HK-2 (cell line): ENCODE results near the gene PIGT.

ENCODE experiments used
- DNase-seq: peaks from one replicate; pipeline ENCODE4 v3.0.0-alpha.2; 2018; ENCODE audit not compliant: unreplicated experiment

Gene PIGT

DNA sequence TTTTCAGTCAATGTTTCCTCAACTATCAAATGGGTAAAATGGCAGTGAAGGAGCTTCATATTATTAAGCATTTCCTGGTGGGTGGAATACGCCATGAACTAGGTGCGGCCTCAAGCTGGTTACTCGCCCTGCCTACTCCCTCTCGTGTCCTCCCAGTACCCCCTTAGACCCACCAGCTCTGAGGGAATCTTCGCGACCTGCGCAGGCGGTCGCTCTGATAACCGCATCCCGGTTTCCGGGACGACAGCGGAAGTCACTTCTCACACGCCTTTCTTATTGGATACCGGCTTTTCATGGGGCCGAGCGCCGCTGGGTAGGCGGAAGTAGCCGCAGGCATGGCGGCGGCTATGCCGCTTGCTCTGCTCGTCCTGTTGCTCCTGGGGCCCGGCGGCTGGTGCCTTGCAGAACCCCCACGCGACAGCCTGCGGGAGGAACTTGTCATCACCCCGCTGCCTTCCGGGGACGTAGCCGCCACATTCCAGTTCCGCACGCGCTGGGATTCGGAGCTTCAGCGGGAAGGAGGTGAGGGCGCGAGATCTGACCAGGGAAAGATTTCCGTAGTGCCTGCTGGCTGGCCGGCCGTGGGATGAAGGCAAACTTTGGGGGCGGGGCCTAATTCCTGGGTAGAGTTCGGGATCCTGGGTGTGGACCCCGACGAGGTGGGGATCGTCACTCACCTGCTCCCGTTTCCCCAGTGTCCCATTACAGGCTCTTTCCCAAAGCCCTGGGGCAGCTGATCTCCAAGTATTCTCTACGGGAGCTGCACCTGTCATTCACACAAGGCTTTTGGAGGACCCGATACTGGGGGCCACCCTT is at the start of gene PIGT:
Gene PIGT, plus strand, starts transcription at position 320 of the 816 bp plus-strand sequence. Its CDS starts 16 bp downstream, at position 336.
- DNase-seq: peak; percentile 87

DNA sequence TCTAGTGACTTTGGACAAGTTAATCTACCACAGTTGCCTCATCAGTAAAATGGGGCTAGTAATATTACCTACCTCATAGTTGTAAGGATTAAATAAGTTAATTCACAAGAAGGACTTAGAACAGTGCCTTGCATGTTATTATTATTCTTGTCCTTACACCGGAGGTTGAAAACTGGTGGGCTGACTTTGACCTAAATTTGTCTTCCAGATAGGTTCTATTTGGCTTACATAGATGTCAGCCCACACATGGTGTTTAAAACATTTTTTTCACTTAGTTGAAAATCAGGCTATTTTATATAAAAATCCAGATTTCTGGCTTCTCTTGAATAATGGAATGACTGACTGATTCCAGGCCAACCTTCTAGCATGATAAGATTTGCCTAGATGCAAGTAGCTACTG is 49.7 kb upstream of the PIGT start:
- no peak for DNase-seq

DNA sequence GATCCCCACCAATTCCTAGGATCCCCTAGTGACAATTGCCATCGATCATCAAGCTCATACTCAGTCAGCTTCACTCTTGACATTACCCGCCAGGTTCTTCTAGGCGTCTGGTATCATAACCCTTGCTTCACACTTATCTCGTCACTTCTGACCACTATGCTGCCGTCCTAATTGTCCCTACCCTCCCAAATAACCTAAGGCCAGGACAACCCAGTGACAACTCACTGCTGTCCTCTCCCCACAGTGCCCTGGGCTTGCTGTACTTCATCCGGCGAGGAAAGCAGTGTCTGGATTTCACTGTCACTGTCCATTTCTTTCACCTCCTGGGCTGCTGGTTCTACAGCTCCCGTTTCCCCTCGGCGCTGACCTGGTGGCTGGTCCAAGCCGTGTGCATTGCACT is 49.3 kb upstream of the PIGT start:
- DNase-seq: no peak

DNA sequence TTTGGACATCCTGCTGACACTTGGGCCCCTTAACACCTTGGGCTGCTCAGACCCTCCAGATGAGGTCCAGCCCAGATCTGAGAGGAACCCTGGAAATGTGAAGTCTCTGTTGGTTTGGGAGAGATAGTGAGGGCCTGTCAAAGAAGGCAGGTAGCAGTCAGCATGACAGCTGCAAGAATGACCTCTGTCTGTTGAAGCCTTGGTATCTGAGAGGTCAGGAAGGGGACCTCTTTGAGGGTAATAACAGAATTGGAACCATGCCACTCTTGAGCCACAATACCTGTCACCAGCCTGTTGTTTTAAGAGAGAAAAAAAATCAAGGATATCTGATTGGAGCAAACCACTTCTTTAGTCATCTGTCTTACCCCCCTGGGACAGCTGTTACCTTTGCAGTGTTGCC is 48.8 kb upstream of the PIGT start:
- DNase-seq: no peak

DNA sequence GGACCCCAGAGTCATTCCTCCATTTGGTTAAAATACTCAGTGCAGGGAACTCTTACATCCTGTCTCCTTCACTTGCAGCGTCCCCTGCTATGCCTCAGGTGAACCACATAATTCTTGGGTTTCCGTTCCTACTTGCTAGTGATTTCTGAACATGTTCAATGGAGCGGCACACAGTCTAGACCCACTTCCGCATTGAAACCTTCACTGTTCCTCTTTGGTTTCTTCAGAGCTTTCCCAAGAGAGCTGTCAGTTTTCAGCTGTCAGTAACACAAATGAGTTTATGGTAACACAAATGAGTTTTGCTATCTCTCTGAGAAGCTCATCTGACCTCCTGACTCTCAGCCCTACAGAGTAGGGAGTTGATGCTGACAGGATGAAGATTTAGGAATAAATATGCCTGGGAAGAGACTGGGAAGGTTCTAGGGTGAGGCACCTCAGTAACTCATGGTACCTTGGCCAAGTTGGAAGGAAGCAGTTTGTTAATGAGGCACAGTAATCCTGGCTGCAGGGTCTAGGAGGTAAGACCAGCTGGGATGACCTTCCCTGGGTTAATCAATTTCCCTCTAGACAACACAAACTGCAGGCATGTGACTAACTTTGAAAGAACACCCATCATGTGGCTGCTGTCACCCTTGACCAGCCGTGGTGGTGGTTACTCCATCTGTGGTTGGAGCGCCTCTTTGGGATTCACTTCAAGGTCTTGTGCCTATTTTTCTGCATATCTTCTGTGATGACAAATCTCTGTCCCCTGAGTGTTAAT is 47.5 kb upstream of the PIGT start:
- DNase-seq: no peak

DNA sequence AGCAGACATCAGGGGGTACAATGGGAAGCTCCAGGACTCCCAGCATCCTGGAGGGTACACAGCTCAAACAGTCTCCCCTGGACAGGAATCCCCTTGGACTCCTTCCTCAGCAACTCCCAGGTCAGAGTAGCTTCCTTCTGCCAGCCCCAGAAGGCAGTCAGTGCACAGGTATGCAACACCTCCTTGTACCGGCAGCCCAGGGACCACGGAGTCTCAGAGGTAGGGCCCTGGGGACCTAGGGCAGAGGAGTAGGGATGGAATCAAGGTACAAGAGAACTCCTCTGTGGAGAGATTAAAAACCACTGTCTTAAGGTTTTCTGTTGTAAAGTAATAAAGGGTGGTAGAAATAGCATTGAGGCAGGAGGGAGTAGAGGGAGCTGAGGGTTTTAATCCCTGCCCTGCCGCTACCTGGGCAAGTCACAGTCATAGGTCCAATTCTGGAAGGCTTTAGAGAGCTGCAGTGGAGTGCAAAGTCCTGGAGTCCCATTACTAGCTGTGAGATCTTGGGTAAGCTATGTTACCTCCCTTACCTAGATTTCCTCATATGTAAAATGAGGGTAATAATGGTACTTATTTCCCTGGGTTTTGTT is 45.3 kb upstream of the PIGT start:
- DNase-seq: no peak

DNA sequence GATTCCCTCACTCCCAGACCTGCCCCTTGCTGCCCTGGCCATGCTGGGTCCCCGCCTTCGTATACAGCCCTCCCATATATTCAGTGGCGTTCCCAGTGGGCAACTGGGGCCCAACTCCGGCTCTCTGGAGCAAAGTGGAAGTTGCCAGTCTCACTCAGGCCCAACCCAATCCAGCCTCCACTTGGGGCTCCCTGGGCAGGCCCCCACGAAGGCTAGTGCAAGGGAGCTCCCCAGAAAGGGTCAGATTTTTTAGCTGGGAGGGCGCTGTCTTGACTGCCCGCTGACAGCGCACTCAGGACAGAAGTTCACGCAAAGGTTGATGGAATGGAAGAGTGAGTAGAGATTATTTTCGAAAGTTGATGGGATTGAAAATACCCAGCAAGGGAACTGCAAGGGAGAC is 43.7 kb upstream of the PIGT start:
- DNase-seq: no peak

DNA sequence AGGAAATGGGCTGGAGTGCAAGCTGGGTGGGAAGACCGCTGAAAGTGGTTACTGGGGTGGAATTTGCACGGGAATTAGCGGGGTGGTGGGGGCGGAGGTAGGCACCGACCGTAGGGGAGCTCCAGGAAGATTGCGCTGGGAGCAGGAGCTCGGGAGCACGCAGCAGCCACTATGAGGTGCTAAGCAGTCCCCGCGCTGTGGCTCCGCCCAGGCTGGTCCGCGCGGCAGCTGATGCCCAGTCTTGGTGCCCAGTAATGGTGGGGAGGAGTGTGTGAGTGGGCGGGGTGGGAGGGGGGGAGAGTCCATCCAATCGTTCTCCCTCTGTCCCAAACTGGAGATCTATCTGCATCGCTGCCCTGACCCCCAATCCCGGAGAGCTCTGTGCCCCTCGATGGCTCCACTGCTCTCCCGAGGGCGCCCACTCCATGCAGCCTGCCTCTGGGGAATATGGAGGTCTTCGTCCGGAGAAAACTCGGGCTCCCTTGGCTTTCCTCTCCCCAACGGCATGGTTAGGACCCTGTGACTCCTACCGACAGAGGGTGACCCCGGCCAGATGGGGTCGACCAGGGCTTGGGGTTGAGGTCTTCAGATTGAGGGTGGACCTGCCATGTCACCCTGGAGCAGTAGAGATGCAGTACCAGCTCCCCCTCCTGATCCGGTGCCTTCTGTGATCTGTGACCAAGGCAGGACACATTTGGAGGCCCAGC is 43.1 kb upstream of the PIGT start:
- no peak for DNase-seq

DNA sequence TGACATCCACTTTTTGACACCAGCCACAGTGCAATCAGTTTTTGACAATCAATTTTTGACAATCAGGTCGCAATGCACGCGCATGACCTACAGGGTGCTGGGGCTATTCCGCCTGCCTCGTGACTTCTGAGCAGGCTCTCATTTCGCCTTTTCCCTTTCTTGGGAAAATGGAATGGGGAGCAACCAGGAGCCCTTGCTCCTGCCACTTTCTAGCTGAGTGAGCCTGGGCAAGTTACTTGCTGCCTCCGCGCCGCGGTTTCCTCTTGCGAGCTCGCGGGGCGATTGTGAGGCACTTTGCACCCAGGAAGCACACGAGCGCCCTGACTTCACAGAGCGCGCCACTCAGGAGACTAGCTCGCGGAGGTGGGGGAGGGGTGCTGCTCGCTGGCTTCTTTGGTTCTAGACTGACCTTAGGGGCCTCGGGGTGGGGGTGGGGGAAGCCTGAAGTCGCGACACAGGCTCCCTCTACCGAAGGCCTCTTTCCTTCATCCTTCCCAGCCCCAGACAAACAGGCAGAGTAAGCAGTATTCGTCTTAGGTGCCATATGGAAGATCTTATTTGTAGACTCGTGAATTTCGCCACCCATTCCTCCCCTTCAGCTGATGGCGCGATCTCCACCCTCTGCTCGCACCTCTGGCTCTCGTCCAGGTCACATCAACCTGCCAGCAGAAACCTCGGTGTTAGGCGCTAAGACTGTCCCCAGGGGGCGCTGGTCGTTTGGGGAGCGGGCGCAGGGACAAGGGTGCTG is 42.4 kb upstream of the PIGT start:
- DNase-seq: peak; percentile 55

DNA sequence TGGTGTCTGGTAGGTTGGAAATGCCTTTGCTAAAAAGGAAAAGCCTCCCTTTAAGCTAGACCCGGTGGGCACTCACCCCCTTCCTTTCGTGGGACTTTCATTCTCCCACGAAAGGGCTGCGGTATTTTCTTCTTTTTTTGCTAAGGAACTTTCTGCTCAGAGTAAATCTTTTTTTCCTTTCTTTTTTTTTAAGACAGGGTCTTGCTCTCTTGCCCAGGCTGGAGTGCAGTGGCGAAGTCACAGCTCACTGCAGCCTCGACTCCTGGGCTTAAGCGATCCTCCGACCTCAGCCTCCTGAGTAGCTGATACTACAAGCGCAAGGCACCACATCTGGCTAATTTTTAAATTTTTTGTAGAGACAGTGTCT is 41.9 kb upstream of the PIGT start:
- no peak for DNase-seq

DNA sequence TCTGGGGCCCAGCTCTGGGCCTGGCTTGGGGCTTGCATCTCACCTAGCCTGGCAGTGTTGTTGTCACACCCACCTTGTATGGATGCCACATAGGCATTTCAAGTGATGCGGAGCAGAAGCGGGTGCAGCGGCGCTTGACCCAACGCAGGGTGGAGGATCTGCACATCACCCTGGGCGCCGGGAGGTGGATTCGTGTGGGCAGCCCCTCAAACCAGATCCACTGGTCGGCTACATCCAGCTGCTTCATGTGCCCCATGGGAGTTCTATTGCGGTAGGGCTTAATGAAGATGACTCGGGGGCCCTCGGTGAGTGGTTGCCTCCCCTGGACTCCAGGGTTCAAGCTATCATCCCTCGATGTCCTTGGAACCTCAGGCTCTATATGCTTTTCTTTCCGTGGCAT is 41.0 kb upstream of the PIGT start:
- DNase-seq: no peak

DNA sequence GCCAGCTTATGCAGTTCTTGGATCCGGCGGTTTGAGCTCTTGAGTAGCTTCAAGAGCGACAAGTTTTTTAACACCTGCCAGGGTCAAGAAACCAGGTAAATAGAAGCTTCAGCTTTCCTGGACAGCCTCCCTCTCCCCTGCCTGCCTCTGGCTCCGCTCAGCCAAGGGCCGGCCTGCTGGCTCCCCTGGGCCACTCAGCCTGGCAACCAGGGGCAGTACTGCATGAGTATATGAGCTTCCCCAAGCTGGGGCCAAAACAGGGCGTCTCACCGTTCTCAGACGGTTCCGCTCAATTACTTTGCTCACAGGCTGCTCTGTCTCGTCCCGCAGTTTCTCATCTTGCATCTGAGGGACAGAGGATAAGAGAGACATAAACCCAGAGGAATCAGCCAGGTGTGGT is 38.7 kb upstream of the PIGT start:
- no peak for DNase-seq

DNA sequence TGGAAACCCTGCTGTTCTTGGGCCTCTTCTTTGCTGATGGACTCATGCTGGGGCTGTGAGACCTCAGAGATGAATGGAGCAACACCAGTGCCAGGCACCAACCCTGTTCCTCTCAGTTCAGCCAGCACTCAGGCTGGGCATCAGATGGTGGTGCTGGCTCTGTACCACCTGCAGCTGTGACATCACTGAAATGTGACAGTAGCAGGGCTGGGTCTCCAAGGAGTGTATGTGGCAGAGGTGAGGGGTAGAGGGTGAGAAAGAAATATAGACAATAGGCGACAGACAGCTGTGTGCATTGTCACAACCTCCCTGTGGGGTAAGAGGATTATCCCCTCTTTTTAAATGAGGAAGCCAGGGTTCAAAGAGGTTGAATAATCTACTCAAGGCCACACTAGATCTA is 37.8 kb upstream of the PIGT start, which contains the start of gene TP53TG5:
Gene TP53TG5, minus strand, starts transcription at position 135 of the 400 bp plus-strand sequence. Its CDS starts 89 bp downstream, at position 46.
- DNase-seq: no peak

DNA sequence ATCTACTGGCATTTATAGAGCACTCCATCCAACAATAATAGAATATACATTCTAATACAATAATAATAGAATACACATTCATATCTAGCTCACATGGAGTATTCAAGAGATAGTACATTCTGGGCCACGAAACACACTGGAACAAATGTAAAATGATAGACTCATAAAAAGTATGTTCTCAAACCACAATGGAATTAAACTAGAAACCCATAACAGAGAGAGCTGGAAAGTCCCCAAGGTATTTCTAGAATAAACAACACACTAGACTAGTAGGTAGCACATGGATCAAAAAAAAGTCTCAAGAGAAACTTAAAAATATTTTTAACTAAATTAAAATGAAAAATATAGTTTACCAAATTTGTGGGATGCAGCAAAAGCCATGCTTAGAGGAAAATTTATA is 28.7 kb upstream of the PIGT start:
- DNase-seq: no peak

DNA sequence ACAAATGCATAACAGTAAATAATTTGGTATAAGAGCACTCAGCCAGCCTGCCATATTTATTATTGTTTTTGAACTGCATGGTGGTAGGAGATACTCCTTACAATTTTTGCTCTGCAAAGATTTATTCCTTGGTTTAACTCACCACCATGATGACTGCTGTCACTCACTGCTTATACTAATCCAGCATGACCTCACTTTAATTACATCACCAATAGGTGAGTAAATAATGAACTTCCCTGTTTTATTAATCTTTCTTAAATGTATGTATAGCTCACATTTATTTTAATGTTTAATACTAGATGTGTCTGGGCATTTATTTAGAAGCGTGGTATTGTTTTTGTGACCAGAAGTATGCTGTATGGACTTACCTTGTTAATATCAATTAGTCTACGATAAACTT is 25.0 kb upstream of the PIGT start:
- DNase-seq: no peak

DNA sequence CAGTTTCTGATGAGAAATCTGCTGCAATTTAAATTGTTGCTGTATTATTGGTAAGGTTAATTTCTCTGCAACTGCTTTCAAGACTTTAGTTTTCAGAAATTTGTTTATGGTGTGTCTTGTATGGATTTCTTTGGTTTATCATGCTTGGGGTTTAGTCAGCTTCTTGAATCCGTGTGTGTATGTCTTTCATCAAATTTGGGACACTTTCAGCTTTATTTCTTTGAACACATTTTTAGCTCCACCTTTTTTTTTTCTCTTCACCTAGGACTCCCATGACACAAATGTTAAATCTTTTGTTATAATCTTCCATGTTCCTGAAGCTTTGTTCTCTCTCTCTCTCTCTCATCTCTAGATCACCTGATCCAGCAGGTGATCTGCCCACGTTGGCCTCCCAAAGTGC is 24.4 kb upstream of the PIGT start:
- DNase-seq: no peak

DNA sequence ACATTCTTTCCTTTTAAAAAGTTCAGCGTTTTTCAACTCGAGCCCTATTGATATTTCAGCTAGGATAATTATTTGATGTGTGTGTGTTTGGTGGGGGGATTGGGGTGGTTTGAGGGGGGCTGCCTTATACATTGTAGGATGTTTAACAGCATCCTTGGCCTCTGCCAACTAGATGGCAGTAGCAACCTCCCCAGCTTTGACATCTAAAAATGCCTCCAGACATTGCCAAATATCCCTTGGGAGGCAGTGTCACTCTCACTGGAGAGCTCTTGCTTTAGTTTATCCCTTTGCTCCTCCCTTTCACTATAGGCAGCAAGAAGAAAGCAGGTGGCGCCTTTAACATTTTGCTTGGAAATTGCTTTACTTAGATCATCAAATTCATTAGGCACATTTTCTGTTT is 23.2 kb upstream of the PIGT start:
- no peak for DNase-seq

DNA sequence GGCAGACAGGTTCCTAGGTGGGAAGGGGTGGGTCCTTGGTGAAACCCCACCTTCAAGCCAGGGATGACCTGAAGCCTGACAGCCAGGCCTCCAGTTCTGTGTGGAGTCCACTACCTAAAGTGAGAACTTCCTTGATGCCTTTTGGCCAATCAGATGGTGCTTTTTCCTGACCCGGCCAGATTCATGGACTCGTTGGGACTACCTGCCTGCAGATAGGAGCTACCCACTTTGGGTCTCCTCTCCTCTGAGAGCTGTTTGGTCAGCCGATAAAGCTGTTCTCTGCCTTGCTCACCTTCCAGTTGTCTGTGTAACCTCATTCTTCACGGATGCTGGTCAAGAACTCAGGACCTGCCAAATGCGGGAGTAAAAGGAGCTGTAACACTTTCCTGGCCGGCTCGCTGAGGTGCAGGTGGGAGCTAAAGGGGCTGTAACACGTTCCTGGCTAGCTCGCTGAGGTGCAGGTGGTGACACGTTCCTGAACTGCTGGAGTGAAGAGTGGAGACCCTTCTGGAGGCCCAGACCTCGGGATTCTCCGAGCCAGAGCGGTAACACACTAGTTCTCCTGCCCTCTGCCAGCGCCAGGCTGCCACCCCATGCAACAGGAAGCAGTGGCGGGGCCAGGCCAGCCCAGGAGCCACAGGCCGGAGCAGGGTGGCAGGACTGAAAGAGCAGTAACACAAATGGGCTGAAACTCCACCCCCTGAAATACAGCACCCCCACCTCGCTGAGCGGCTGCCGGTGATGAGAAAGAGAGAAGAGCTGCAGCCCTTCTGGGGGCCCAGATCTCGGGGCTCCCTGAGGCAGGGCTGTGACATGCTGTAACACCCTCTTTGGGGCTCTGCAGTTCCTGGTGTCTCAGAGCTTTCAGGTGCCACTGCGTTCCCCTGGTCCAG is 21.5 kb upstream of the PIGT start:
- no peak for DNase-seq

DNA sequence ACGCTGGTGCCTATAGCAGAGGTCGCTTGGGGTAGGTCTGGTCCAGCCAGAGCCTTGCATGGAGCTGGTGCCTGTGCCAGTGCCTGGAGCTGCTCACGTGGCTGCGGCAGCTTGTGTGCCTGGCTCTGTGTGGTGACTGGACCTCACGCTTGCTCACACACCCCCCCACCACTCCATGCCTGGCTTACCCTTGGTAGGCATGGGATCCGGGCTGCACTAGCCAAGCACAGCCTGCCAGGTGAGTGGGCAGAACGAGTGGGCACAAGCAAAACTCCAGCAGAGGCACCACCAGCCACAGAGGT is 20.9 kb upstream of the PIGT start:
- DNase-seq: no peak

DNA sequence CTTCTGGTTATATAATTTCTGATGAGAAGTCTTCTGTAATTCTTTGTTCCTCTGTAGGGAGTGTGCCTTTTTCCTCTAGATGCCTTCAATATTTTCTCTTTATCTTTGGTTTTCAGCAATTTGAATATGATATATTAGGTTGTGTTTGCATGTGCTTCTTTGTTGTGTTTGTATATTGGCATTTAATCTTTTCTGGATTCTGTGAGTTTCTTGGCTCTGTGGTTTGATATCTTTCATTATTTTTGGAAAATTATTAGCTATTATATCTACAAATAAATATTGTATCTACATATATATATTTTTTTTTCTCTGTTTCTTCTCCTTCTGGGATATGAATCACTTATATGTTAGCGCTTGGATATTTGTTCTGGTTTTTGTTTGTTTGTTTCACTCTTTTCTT is 16.9 kb upstream of the PIGT start:
- DNase-seq: no peak
